DMS79 (cell line): ENCODE data around the gene GPR158.
"Not testable (repeated sequence)": the region's sequence is repeated elsewhere in the genome, so short reads cannot be mapped to it uniquely, and the experiment has no call there.

Source experiments
- DNase-seq: peaks from one replicate; lab custom pipeline; 2025; lab: John Stamatoyannopoulos, UW

The GPR158 gene

DNA sequence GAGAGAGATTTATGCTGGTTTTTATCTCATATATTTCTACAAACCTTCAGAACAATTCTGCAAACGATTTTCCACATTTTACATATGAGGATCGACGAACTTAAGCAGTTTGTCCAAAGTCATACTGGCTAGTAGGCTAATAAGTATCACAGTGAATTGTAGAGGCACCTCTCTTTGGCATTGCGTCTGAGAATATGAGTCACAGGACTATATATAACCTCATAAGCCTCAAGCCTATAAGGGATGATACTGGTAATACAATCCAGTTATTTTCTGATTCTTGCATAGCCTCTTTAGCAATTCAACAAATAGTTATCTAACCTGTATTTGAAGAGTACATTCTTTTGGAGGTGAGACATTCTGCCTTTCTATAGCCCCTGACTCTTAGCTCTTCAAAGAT is 129.8 kb downstream of the GPR158 start:
- DNase-seq = no peak

GRCh38 chr10:25306386-25306785 is 131.6 kb downstream of the GPR158 start:
- DNase-seq = no peak

DNA sequence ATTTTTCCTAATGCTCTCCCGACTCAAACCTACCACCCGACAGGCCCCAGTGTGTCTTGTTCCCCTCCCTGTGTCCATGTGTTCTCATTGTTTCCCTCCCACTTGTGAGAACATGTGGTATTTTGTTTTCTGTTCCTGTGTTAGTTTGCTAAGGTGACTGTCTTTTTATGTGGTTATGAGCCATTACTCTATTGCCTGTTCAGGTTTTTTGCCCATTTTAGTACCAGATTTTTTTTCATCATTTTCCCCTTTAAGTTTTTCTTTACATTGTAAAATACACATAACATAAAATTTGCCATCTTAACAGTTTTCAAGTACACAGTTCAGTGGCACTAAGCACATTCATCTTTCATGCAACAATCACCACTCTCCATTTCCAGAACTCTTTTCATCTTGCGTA is 133.5 kb downstream of the GPR158 start:
- no peak for DNase-seq

- DNase-seq = not testable (repeated sequence)
Measured at GRCh38 chr10:25317596-25318211, 142.9 kb downstream of the GPR158 start.

- DNase-seq = no peak
Measured at GRCh38 chr10:25327273-25327672, 152.5 kb downstream of the GPR158 start.

GRCh38 chr10:25328361-25328760 is 153.6 kb downstream of the GPR158 start:
- DNase-seq = no peak

- DNase-seq = not testable (repeated sequence)
Measured at GRCh38 chr10:25329587-25329986, 154.8 kb downstream of the GPR158 start.

DNA sequence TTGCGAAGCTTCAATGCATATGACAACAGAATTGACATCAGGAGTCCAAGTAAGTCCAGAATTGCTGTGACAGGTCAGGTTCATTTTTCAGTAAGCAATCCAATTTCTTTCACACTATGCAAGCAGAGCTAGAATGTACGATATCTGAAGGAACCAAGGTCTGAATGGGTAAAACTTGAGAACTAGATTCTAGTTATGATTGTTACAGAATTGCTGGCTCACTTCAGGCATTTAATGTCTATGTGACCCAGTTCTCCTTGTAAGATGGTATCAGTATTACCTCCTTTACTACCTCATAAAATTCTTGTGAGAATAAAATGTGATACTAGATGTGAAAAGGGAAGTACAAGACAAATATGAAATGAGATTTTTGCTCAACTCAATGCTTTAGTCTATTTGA is 159.6 kb downstream of the GPR158 start:
- no peak for DNase-seq

DNA sequence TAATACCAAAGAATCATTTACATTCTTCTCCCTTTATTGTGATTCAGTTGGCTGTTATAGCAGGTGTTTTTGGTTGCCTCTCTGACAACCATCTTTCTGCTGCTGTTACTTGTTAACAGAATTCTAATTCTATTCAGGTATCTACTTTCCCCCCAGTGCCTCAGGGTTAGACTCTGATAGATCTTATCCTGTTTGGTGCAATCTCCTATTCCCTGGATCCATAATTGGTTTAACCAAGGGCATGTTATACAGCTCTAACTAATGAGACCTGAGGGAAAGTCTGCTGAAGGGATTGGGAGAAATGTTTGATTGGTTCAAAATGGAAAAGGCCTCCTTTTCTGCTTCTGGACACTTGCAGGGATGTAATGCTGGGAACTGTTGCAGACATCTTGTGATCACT is 161.5 kb downstream of the GPR158 start:
- DNase-seq = no peak

DNA sequence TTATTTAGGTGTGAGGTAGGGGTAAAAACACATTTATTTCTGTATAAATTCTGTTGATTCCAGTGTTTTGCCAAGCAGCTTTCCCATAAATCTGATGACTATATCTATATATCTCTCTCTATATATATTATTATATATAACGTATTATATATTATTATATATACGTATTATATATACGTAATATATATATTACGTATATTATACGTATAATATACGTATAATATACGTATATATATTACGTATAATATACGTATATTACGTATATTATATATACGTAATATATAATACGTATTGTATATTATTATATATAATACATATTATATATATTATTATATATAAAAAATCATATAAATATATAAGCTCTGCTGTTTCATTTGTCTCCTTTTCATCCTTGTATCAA is 163.5 kb downstream of the GPR158 start:
- DNase-seq = no peak

DNA sequence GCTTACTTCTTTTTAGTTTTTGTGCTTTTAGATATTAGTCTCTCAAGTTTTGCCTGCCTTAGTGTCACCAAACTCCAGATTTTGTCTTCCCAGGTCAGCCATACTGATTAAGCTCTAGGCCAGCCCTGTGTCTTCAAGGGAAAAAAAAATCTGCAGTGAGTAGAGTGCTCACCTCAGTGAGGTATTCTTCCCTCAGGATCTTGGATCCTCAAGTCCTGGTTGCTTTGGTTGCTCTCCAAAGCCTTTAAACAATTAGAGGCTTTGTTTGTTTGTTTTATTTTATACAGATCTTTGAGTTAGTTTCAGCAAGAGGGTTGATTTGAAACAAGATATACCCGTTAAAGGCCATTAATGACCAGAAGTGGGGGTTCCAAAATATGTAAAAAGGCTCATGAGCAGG is 165.2 kb downstream of the GPR158 start:
- no peak for DNase-seq

DNA sequence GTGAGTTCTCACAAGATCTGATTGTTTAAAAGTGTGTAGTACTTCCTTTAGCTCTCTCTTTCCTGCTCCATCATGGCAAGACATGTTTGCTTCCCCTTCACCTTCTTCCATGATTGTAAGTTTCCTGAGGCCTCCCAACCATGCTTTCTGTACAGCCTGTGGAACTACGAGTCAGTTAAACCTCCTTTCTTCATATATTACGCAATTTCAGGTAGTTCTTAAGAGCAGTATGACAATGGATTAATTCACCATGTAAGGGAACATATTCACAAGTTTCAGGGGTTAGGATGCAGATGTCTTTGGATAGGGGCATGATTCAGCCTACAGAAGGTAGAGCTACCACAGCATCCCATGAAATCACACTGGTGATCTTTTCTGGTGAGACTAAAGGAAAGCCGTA is 174.7 kb downstream of the GPR158 start:
- no peak for DNase-seq

- DNase-seq = no peak
Measured at GRCh38 chr10:25356609-25357008, 181.8 kb downstream of the GPR158 start.

GRCh38 chr10:25357269-25357668 is 182.5 kb downstream of the GPR158 start:
- no peak for DNase-seq

DNA sequence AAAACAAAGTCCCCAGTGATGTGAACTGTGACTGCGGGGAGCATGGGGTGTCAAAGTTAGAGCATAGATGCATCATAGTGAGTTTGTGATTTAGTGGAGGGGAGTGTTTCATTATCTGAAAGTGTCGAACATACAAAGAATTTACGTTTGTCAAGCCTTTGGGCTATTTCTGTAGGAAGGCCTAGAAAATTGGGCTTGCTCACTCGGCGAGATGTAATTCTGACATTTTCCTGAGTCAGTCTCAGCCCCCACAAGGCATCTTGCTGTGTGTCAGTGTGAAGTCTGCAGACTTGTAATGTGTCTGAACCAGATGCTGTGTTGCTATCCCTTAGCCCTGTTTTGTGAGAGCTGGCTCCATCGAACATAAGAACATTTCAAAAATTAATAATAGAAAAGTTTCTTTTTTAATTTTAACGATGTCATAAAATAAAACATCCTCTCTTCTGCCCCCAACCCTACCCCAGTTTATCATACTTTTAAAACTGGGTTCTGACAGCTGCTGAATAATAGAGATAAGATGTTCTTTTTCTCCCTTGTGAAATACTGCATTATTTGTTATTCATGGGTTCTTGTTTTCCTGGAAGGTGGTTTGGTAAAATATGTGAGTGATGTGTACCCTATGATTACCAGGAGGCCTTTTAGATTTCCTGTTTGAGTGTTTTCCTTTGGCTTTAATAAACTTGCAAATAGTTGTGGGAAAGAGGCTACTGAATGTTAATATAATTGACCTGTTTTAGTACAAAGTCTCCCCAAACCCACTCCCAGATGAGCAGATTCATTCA is 207.4 kb downstream of the GPR158 start:
- DNase-seq = no peak

DNA sequence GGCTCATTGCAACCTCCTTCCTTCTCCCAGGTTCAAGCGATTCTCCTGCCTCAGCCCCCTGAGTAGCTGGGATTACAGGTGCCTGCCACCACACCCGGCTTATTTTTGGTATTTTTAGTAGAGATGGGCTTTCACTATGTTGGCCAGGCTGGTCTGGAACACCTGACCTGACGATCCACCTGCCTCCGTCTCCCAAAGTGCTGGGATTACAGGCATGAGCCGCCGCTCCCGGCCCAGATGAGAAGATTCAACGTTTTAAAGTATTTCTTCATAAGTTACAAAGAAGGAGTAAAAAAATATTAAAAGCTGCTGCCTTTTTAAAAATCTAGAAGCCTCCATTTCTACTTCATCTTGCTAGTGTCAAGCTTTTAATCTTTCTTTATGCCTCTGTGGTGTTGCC is 208.1 kb downstream of the GPR158 start:
- DNase-seq = not testable (repeated sequence)

- no peak for DNase-seq
Measured at GRCh38 chr10:25383686-25384085, 208.9 kb downstream of the GPR158 start.

DNA sequence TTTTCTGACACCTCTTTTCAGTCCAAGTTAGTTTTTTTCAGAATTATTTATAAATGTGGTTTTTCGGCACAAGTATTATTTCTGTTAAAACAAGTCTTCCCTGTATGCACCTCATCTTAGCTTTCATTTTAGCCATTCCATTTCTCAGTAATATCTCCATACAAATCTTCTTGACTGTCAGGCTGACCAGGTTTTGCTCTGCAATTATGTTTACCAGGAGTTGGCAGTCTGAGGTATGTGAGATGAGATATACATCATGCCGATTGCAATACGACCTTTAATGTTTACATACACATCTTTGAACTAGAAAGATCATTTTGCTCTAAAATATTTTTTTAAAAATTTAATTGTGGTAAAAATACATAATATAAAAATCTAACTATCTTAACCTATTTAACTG is 209.8 kb downstream of the GPR158 start:
- no peak for DNase-seq

GRCh38 chr10:25388188-25388861 is 213.5 kb downstream of the GPR158 start:
- DNase-seq = no peak

- DNase-seq = no peak
Measured at GRCh38 chr10:25388862-25389206, 214.0 kb downstream of the GPR158 start.

DNA sequence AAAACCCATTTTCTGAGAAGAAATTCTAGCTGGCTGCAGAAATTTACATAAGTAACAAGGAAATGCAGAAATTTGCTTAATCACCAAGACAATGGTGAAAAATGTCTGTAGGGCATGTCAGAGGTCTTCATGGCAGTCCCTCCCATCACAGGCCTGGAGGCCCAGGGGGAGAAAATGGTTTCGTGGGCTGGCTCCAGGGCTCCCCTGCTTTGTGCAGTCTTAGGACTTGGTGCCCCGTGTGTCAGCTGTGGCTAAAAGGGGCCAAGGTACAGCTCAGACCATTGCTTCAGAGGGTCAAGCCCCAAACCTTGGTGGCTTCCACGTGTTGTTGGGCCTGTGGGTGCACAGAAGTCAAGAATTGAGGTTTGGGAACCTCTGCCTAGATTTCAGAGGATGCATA is 215.9 kb downstream of the GPR158 start:
- no peak for DNase-seq

DNA sequence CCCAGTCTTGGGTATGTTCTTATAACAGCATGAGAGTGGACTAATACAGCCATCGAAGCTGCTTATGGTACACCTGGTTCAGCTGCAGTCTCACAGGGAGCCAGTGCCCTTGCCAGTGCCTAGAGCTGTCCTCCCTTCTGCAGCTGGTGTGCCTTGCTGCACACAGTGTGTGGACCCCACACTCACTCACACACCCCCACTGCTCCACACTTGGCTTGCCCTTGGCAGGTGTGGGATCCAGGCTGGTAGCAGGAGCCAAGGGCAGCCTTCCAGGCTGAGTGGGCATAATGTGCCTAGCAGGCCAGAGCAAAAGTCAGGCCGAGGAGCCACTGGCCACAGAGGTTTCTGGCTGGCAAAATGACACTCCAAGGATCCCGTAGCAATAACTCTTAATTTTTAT is 217.3 kb downstream of the GPR158 start:
- no peak for DNase-seq

GRCh38 chr10:25393621-25394020 is 218.8 kb downstream of the GPR158 start:
- no peak for DNase-seq
